ENCODE results near the gene FAM200C.

The FAM200C gene

GRCh38 chr5:160360310-160360709 lies 39.5 kb downstream of the FAM200C start:
- Histone ChIP-seq H3K4me1 (no peaks in the 10 kb centered on the region), H3K27me3 (ENCODE audit: control insufficient read depth, insufficient read depth, low read length) (no peaks in the 10 kb centered on the region), H3K4me2 (ENCODE audit: low read length) (no peak overlapping the region), H2AFZ (peak overlapping the region; percentile 29), H3K27ac (no peak overlapping the region), H3K79me2 (no peaks in the 10 kb centered on the region), H3K9ac (no peak overlapping the region), H3K9me3 (ENCODE audit: control insufficient read depth, low read length) (no peaks in the 10 kb centered on the region), H3K4me3 (ENCODE audit: low read depth, low read length) (no peak overlapping the region), H3K36me3 (ENCODE audit: control insufficient read depth, insufficient read depth, low read length) (no peaks in the 10 kb centered on the region)
- no peak for TF ChIP-seq CTCF (IDR thresholded peaks at IDR 0.05)

GRCh38 chr5:160359816-160360215 lies 40.0 kb downstream of the FAM200C start:
- H3K9ac ChIP-seq = no peak overlapping the region
- no peaks in the 10 kb centered on the region for H3K79me2 ChIP-seq
- H3K4me3 ChIP-seq (ENCODE audit: low read depth, low read length) = no peak overlapping the region
- no peak overlapping the region for H3K27ac ChIP-seq
- no peak overlapping the region for H3K4me2 ChIP-seq (ENCODE audit: low read length)
- peak overlapping the region; percentile 29 for H2AFZ ChIP-seq
- no peaks in the 10 kb centered on the region for H3K9me3 ChIP-seq (ENCODE audit: control insufficient read depth, low read length)
- no peaks in the 10 kb centered on the region for H3K27me3 ChIP-seq (ENCODE audit: control insufficient read depth, insufficient read depth, low read length)
- no peak for TF ChIP-seq CTCF (IDR thresholded peaks at IDR 0.05)
- H3K4me1 ChIP-seq = no peaks in the 10 kb centered on the region
- no peaks in the 10 kb centered on the region for H3K36me3 ChIP-seq (ENCODE audit: control insufficient read depth, insufficient read depth, low read length)

GRCh38 chr5:160359242-160359641 lies 40.6 kb downstream of the FAM200C start:
- Histone ChIP-seq H3K4me2 (ENCODE audit: low read length) (no peak overlapping the region), H3K27me3 (ENCODE audit: control insufficient read depth, insufficient read depth, low read length) (no peaks in the 10 kb centered on the region), H3K79me2 (no peaks in the 10 kb centered on the region), H3K36me3 (ENCODE audit: control insufficient read depth, insufficient read depth, low read length) (no peaks in the 10 kb centered on the region), H3K9me3 (ENCODE audit: control insufficient read depth, low read length) (no peaks in the 10 kb centered on the region), H3K4me1 (no peaks in the 10 kb centered on the region), H3K4me3 (ENCODE audit: low read depth, low read length) (no peak overlapping the region), H3K27ac (no peak overlapping the region), H3K9ac (no peak overlapping the region), H2AFZ (no peak overlapping the region)
- no peak for TF ChIP-seq CTCF (IDR thresholded peaks at IDR 0.05)

DNA sequence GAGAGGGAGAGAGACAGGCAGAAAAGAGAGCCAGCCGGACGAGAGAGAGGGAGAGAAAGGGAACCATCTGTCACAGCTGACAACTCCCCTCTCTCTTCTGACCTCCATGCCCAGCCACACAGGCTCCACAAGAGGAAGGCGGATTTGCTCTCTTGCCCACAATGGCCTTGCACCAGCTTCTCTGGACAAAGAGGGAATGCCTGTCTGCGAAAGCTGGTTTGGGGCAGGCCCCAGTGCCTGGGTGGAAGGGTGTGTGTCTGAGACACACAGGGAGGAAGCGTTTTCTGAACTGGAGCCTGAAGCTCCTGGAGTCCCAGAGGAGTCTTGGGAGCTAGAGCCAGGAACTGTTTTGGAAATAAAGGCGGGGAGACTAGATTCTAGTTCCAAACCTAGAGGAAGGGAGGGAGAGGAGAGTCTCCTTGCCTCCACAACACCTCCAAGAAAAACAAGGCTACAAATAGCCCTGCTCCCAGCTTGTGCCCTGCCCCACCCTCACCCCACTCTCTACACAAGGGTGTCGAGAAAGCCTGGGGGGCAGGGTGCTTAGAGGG lies 41.9 kb downstream of the FAM200C start:
- no peak for TF ChIP-seq CTCF (IDR thresholded peaks at IDR 0.05)
- Histone ChIP-seq H3K27ac (no peak overlapping the region), H3K9ac (no peak overlapping the region), H3K36me3 (ENCODE audit: control insufficient read depth, insufficient read depth, low read length) (no peaks in the 10 kb centered on the region), H2AFZ (no peak overlapping the region), H3K9me3 (ENCODE audit: control insufficient read depth, low read length) (no peaks in the 10 kb centered on the region), H3K4me1 (no peaks in the 10 kb centered on the region), H3K79me2 (no peaks in the 10 kb centered on the region), H3K4me2 (ENCODE audit: low read length) (no peak overlapping the region), H3K4me3 (ENCODE audit: low read depth, low read length) (no peak overlapping the region), H3K27me3 (ENCODE audit: control insufficient read depth, insufficient read depth, low read length) (no peaks in the 10 kb centered on the region)

DNA sequence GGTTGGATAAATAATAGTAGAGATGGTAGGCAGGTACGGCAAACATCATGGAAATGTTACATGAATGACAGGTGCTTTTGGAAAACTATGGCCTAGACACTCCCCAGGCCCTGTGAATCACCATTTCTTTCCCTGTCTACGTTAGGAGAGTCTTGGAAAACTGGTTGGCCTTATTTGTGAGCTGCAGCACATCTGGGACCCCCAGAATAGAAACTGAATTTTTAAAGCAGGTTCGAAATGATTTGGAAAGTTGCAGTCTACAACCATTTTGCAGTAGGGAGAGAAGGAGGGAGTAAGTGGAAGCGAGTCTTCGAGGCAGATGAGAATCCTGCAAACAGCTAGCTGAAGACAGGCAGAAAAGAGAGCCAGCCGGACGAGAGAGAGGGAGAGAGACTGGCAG lies 42.5 kb downstream of the FAM200C start:
- Histone ChIP-seq H3K27me3 (ENCODE audit: control insufficient read depth, insufficient read depth, low read length) (no peaks in the 10 kb centered on the region), H3K4me3 (ENCODE audit: low read depth, low read length) (no peak overlapping the region), H3K4me1 (no peaks in the 10 kb centered on the region), H3K9me3 (ENCODE audit: control insufficient read depth, low read length) (no peaks in the 10 kb centered on the region), H3K79me2 (no peaks in the 10 kb centered on the region), H3K9ac (no peak overlapping the region), H2AFZ (no peak overlapping the region), H3K36me3 (ENCODE audit: control insufficient read depth, insufficient read depth, low read length) (no peaks in the 10 kb centered on the region), H3K27ac (no peak overlapping the region), H3K4me2 (ENCODE audit: low read length) (no peak overlapping the region)
- TF ChIP-seq CTCF (IDR thresholded peaks at IDR 0.05) = no peak

All from parathyroid adenoma (tissue), 2 donors.